Measurements from ENCODE around the gene ATP6AP2. TPM values are rescaled to one million over a fixed set of nuclear protein-coding genes. Genes with fewer than 3 reads are reported as not detected.

ATP6AP2 gene
- total RNA-seq, 2 experiments from 2014 or later = 72.3 to 76.5 TPM

Other genes starting within 250 kb of the ATP6AP2 start
- gene MPC1L, start 42.5 kb downstream of the ATP6AP2 start, total RNA-seq = not detected
- 10 to 100 TPM; 19.5 to 19.8 TPM for gene CXorf38, start 66.6 kb downstream of the ATP6AP2 start, total RNA-seq
- 10 to 100 TPM; 41.7 to 55.8 TPM for gene MED14, start 154.6 kb downstream of the ATP6AP2 start, total RNA-seq

All from activated CD4-positive, alpha-beta T cell treated with anti-CD3 and anti-CD28 coated beads, Interleukin-2, amount 10 ng/mL, durations not matched to agents 7 days and 5 days (primary cell).